ENCODE data around the gene GSG1. TPM values are rescaled to one million over a fixed set of nuclear protein-coding genes. Genes with fewer than 3 reads are reported as not detected.

GSG1 gene
- total and polyA plus RNA-seq, 2 donors (not counting 3 experiments of a cell fraction or from before 2014, with no cell fraction given): not detected

DNA sequence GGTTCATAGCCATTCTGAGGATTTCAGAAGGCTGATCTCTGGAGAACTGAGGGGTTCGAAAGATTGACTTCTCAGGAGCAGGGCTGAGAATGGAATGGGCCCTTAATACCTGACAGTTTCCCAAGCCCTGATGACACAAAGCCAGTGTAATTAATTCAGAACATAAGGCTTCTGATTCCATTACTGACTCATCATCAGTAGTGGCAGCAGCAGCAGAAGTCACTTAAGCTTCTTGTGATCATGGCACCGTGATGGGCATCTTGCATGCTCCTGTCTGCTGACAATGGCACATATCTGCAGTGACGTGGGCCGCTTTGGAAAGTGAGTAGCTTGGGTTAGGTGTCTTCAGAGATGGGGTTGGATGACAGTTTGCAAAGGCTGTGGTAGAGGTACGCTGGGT lies 38.2 kb upstream of the GSG1 start:
- Histone ChIP-seq H3K27ac (ENCODE audit: insufficient read depth, low read depth, low read length) (no peak overlapping the region), H3K9ac (replicated peaks; ENCODE audit: extremely low read depth, insufficient read depth, low read length) (no peak overlapping the region), H4K20me1 (replicated peaks; ENCODE audit: control insufficient read depth, extremely low read depth, insufficient read depth, low read length) (no peaks in the 10 kb centered on the region), H3K27me3 (ENCODE audit: control insufficient read depth in 2 of 2, insufficient read depth in 2 of 2, low read length in 2 of 2) (no peaks in the 10 kb centered on the region), H3K9me1 (replicated peaks; ENCODE audit: control insufficient read depth, extremely low read depth, insufficient read depth, low read length) (no peaks in the 10 kb centered on the region), H3K4me2 (ENCODE audit: insufficient read depth, low read length) (no peak overlapping the region), H3K36me3 (ENCODE audit: control insufficient read depth in 2 of 2, extremely low read depth in 1 of 2, insufficient read depth in 2 of 2, low read length in 2 of 2) (no peaks in the 10 kb centered on the region), H3K4me3 (replicated peaks in 1 of 3; ENCODE audit: insufficient read depth in 1 of 3, low read depth in 1 of 3, low read length in 3 of 3) (no peak overlapping the region), H3K4me1 (ENCODE audit: control insufficient read depth, extremely low read depth, insufficient read depth, low read length) (peaks cover 15% of the 10 kb centered on the region), H3K9me3 (replicated peaks; ENCODE audit: control insufficient read depth, insufficient read depth, low read length) (no peaks in the 10 kb centered on the region), H3K79me2 (ENCODE audit: control insufficient read depth, insufficient read depth, low read length) (no peaks in the 10 kb centered on the region), H2AFZ (ENCODE audit: low read depth, low read length) (no peak overlapping the region)
- no TSS peak for BruUV-seq (replicated peaks)
- CTCF ChIA-PET: interaction anchor here (1.6 kb wide), 1 partner anchor 10 kb away, joined by 4 read pairs; no protein-coding TSS in a partner anchor
- TF ChIP-seq, protein P1, sequence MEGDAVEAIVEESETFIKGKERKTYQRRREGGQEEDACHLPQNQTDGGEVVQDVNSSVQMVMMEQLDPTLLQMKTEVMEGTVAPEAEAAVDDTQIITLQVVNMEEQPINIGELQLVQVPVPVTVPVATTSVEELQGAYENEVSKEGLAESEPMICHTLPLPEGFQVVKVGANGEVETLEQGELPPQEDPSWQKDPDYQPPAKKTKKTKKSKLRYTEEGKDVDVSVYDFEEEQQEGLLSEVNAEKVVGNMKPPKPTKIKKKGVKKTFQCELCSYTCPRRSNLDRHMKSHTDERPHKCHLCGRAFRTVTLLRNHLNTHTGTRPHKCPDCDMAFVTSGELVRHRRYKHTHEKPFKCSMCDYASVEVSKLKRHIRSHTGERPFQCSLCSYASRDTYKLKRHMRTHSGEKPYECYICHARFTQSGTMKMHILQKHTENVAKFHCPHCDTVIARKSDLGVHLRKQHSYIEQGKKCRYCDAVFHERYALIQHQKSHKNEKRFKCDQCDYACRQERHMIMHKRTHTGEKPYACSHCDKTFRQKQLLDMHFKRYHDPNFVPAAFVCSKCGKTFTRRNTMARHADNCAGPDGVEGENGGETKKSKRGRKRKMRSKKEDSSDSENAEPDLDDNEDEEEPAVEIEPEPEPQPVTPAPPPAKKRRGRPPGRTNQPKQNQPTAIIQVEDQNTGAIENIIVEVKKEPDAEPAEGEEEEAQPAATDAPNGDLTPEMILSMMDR (IDR thresholded peaks at IDR 0.05; ENCODE audit: extremely low read depth in 1 of 2, insufficient read depth in 1 of 2, low read depth in 1 of 2, low read length in 2 of 2): no peak
- TF ChIP-seq POLR2A (IDR thresholded peaks at IDR 0.05; ENCODE audit: low read depth, low read length): no peak
- TF ChIP-seq MYC (IDR thresholded peaks at IDR 0.05; ENCODE audit: low read depth, low read length): no peak
- TF ChIP-seq GATA2 (IDR thresholded peaks at IDR 0.05; ENCODE audit: insufficient read depth, insufficient read length, low read depth, low read length): no peak
- TF ChIP-seq JUN (IDR thresholded peaks at IDR 0.05; ENCODE audit: borderline replicate concordance, insufficient read depth, insufficient read length, low read depth): no peak
- TF ChIP-seq POLR2AphosphoS5 (IDR thresholded peaks at IDR 0.05; ENCODE audit: insufficient read depth, low read depth, low read length): no peak
- TF ChIP-seq, protein P2, sequence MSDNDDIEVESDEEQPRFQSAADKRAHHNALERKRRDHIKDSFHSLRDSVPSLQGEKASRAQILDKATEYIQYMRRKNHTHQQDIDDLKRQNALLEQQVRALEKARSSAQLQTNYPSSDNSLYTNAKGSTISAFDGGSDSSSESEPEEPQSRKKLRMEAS (IDR thresholded peaks at IDR 0.05; ENCODE audit: insufficient read depth, insufficient read length): no peak
- TF ChIP-seq EZH2 (IDR thresholded peaks at IDR 0.05; ENCODE audit: borderline replicate concordance, low read depth, low read length, severe bottlenecking): no peak
- TF ChIP-seq FOS (IDR thresholded peaks at IDR 0.05; ENCODE audit: borderline replicate concordance, insufficient read depth, low read length): no peak
- intact Hi-C loops (cut with micrococcal nuclease) (no loop called here), dilution Hi-C loops (cut with MboI; ENCODE audit: extremely low pct_ligation_motif_present, low sequenced_read_pairs) (no loop called here)
- DNase-seq (ENCODE audit: low read depth, low spot score) (no peak), FAIRE-seq (no peak)
- POLR2A ChIA-PET: no interaction called here

All from endothelial cell of umbilical vein (primary cell).